Epithelial cell of esophagus (primary cell): Measurements from ENCODE around the gene PTH2R.

Experiments
- DNase-seq: peaks from one replicate; pipeline ENCODE4 v3.0.0; 2010; ENCODE audit warnings: low read depth
- H3K4me3 ChIP-seq: 2 replicates; pipeline ENCODE4 v1.5.1; 2011; ENCODE audit warnings: mild to moderate bottlenecking, low read length, control low read depth
- CTCF ChIP-seq: IDR thresholded peaks from 2 replicates; pipeline ENCODE4 v1.5.1; 2011; ENCODE audit warnings: low read depth, mild to moderate bottlenecking, low read length, control low read depth, inconsistent platforms; ENCODE audit not compliant: insufficient read depth; ENCODE audit errors: missing control alignments

Gene PTH2R

GRCh38 chr2:208399201-208399600, 7.4 kb upstream of the PTH2R start:
- peak; percentile 24 for DNase-seq
- no peak for TF ChIP-seq CTCF
- no peak overlapping the region for H3K4me3 ChIP-seq

- peak; percentile 47 for DNase-seq
- TF ChIP-seq CTCF, result peak; percentile 42
- H3K4me3 ChIP-seq, result no peak overlapping the region
These were observed 1.1 kb downstream of the PTH2R start for GRCh38 chr2:208407667-208408066.

- no peak for TF ChIP-seq CTCF
- no peak overlapping the region for H3K4me3 ChIP-seq
- DNase-seq, result no peak
These were observed 7.3 kb downstream of the PTH2R start for GRCh38 chr2:208413931-208414330.

- no peak for DNase-seq
- no peak for TF ChIP-seq CTCF
- H3K4me3 ChIP-seq, result no peak overlapping the region
These were observed 8.7 kb downstream of the PTH2R start for GRCh38 chr2:208415255-208415654.

- no peak overlapping the region for H3K4me3 ChIP-seq
- TF ChIP-seq CTCF, result no peak
- no peak for DNase-seq
These were observed 9.3 kb downstream of the PTH2R start for GRCh38 chr2:208415897-208416296.

- no peak for TF ChIP-seq CTCF
- DNase-seq, result no peak
- no peak overlapping the region for H3K4me3 ChIP-seq
These were observed 19.9 kb downstream of the PTH2R start for GRCh38 chr2:208426412-208427045.

- DNase-seq, result no peak
- no peak for TF ChIP-seq CTCF
- no peak overlapping the region for H3K4me3 ChIP-seq
These were observed 31.2 kb downstream of the PTH2R start for GRCh38 chr2:208437755-208438154.
